Medulla oblongata (tissue), 1 donor: ENCODE data around the gene PCDHA10.
"Not testable (repeated sequence)": the region's sequence is repeated elsewhere in the genome, so short reads cannot be mapped to it uniquely, and the experiment has no call there.

Experiments
- DNase-seq: peaks from one replicate; pipeline ENCODE4 v3.0.0-alpha.2; 2015; ENCODE audit errors: extremely low spot score

PCDHA10 gene

DNA sequence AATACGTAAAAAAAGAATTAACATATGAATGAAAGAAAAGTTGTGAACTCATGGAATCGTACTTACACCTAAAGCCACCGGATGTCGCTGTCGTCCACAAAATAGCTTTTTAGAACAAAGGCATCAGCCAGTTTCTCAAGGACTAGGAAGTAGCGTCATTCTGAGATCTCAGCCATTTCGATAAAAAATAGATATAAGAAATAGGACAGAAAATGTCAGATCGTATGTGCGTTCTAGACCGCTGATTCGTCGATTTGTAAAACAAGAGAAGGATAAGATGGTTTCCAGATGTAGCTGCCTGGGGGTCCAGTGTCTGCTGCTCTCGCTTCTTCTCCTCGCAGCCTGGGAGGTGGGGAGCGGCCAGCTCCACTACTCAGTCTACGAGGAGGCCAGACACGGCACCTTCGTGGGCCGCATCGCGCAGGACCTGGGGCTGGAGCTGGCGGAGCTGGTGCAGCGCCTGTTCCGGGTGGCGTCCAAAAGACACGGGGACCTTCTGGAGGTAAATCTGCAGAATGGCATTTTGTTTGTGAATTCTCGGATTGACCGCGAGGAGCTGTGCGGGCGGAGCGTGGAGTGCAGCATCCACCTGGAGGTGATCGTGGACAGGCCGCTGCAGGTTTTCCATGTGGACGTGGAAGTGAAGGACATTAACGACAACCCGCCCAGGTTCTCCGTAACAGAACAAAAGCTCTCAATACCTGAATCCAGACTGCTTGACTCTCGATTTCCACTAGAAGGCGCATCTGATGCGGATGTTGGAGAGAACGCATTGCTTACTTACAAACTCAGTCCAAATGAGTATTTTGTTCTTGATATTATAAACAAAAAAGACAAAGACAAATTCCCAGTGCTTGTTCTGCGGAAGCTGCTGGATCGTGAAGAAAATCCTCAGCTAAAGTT, at the start of gene PCDHA10:
Gene PCDHA10 (plus strand): TSS at position 126 of the 903 bp plus-strand sequence. CDS start 152 bp downstream, at position 278.
- peak; percentile 85 for DNase-seq

DNA sequence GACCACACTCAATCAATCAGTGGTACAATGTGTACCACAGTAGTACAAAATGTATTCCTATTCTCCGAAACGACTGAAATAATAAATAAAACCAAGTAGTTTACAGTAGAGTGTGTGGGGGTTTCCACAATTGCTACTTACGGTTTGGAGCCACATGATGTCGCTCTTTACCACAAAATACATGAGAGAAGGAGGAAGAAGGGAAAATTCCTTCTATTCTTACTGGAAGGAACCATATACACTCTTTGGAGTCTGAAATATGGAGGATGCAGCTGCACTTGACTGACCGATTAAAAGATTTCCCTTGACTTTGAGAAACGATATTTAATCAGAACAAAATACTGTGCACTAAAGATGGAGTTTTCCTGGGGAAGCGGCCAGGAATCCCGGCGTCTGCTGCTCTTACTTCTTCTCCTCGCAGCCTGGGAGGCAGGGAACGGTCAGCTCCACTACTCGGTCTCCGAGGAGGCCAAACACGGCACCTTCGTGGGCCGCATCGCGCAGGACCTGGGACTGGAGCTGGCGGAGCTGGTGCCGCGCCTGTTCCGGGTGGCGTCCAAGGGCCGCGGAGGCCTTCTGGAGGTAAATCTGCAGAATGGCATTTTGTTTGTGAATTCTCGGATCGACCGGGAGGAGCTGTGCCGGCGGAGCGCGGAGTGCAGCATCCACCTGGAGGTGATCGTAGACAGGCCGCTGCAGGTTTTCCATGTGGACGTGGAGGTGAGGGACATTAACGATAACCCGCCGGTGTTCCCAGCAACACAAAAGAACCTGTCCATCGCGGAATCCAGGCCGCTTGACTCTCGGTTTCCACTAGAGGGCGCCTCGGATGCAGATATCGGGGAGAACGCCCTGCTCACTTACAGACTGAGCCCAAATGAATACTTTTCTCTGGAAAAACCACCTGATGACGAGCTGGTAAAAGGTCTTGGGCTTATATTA, 48.6 kb upstream of the PCDHA10 start, which contains the start of gene PCDHA4:
Gene PCDHA4 (plus strand): TSS at position 235 of the 942 bp plus-strand sequence.
- peak; percentile 74 for DNase-seq

DNA sequence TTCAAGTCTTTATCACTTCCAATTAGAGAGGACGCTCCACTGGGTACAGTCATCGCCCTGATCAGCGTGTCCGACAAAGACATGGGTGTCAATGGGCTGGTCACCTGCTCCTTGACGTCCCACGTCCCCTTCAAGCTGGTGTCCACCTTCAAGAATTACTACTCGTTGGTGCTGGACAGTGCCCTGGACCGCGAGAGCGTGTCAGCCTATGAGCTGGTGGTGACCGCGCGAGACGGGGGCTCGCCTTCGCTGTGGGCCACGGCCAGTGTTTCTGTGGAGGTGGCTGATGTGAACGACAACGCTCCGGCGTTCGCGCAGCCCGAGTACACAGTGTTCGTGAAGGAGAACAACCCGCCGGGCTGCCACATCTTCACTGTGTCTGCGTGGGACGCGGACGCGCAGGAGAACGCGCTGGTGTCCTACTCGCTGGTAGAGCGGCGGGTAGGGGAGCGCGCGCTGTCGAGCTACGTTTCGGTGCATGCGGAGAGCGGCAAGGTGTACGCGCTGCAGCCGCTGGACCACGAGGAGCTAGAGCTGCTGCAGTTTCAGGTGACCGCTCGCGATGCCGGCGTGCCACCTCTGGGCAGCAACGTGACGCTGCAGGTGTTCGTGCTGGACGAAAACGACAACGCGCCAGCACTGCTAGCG, 47.3 kb upstream of the PCDHA10 start:
- not testable (repeated sequence) for DNase-seq

GRCh38 chr5:140808889-140809291, 46.8 kb upstream of the PCDHA10 start:
- DNase-seq: no peak

DNA sequence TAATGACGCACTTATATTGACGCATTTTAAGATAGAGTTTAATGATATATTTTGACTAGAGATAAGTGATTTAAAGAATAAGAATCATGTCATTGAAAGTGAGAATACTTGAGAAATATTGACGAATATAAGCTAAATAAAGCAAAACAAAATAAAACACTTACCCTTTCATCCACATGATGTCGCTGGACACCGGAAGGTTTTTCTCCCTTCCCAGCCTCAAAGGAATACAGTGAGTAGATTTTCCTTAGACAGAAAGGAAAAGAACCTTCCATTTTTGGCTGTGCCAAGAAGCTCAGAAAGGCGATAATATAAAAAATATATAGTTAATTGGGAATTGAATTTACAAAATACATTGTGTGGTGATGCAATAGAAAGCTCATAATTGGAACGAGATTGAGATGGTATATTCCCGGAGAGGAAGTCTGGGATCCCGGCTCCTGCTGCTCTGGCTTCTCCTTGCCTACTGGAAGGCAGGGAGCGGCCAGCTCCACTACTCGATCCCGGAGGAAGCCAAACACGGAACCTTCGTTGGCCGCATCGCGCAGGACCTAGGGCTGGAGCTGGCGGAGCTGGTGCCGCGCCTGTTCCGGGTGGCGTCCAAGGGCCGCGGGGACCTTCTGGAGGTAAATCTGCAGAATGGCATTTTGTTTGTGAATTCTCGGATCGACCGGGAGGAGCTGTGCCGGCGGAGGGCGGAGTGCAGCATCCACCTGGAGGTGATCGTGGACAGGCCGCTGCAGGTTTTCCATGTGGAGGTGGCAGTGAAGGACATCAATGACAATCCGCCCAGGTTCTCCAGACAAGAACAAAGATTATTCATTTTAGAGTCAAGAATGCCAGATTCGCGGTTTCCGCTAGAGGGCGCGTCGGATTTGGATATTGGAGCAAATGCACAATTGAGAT, 34.1 kb upstream of the PCDHA10 start, which contains the start of gene PCDHA5:
Gene PCDHA5 (plus strand): TSS at position 239 of the 906 bp plus-strand sequence.
- DNase-seq: peak; percentile 53

DNA sequence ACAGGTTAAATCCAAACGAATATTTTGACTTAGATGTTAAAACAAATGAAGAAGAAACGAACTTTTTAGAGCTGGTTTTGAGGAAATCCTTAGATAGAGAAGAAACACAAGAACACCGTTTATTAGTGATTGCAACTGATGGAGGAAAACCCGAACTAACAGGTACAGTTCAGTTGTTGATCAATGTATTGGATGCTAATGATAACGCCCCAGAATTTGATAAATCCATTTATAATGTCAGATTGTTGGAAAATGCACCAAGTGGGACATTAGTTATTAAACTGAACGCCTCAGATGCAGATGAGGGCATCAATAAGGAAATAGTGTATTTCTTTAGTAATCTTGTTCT, 33.4 kb upstream of the PCDHA10 start:
- no peak for DNase-seq

GRCh38 chr5:140822969-140823368, 32.7 kb upstream of the PCDHA10 start:
- not testable (repeated sequence) for DNase-seq

DNA sequence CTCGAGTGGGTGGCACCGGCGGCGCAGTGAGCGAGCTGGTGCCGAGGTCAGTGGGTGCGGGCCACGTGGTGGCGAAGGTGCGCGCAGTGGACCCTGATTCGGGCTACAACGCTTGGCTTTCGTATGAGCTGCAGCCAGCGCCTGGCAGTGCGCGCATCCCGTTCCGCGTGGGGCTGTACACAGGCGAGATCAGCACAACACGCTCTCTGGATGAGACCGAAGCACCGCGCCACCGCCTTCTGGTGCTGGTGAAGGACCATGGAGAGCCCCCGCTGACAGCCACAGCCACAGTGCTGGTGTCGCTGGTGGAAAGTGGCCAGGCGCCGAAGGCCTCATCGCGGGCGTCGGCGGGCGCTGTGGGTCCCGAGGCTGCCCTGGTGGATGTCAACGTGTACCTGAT, 32.2 kb upstream of the PCDHA10 start:
- DNase-seq: no peak

- peak; percentile 31 for DNase-seq
Observed at GRCh38 chr5:140827704-140828361, 27.9 kb upstream of the PCDHA10 start, which contains the start of gene PCDHA6. PCDHA6 (plus strand) TSS chr5:140827960; CDS start chr5:140828092, 132 bp downstream.

DNA sequence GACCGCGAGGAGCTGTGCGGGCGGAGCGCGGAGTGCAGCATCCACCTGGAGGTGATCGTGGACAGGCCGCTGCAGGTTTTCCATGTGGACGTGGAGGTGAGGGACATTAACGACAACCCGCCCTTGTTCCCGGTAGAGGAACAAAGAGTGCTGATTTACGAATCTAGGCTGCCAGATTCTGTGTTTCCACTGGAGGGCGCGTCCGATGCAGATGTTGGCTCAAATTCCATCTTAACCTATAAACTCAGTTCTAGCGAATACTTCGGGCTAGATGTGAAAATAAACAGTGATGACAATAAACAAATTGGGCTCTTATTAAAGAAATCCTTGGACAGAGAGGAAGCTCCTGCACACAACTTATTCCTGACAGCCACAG, 27.3 kb upstream of the PCDHA10 start:
- DNase-seq: peak; percentile 14

- DNase-seq: not testable (repeated sequence)
Observed at GRCh38 chr5:140829511-140830501, 25.9 kb upstream of the PCDHA10 start.

- DNase-seq: peak; percentile 49
Observed at GRCh38 chr5:140833993-140834392, 21.7 kb upstream of the PCDHA10 start, which contains the start of gene PCDHA7. PCDHA7 (plus strand) TSS chr5:140834269; CDS start chr5:140834384, 115 bp downstream.

GRCh38 chr5:140834439-140835008, 21.2 kb upstream of the PCDHA10 start:
- DNase-seq: not testable (repeated sequence)

DNA sequence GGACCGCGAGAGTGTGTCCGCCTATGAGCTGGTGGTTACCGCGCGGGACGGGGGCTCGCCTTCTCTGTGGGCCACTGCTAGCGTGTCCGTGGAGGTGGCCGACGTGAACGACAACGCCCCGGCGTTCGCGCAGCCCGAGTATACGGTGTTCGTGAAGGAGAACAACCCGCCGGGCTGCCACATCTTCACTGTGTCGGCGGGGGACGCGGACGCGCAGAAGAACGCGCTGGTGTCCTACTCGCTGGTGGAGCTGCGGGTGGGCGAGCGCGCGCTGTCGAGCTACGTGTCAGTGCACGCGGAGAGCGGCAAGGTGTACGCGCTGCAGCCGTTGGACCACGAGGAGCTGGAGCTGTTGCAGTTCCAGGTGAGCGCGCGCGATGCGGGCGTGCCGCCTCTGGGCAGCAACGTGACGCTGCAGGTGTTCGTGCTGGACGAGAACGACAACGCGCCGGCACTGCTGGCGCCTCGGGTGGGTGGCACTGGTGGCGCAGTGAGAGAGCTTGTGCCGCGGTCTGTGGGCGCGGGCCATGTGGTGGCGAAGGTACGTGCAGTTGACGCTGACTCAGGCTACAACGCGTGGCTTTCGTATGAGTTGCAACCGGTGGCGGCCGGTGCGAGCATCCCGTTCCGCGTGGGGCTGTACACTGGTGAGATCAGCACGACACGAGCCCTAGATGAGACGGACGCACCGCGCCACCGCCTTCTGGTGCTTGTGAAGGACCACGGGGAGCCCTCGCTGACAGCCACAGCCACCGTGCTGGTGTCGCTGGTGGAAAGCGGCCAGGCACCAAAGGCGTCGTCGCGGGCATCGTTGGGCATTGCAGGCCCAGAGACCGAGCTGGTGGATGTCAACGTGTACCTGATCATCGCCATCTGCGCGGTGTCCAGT, 19.8 kb upstream of the PCDHA10 start:
- no peak for DNase-seq

- peak; percentile 42 for DNase-seq
Observed at GRCh38 chr5:140840978-140841962, 14.4 kb upstream of the PCDHA10 start, which contains the start of gene PCDHA8. PCDHA8 (plus strand) TSS chr5:140841187; CDS start chr5:140841322, 135 bp downstream.
